Loucy (cell line): Measurements from ENCODE around the gene APOBEC3B.

Experiments
- CTCF ChIP-seq: fragments of 200-600 bp; sonication (generic); conservative IDR thresholded peaks from 2 replicates; pipeline ENCODE4 v1.5.1; 2014; ENCODE audit warnings: mild to moderate bottlenecking, antibody characterized with exemption, low read length
- EZH2phosphoT487 ChIP-seq: fragments of 200-600 bp; IDR thresholded peaks from 2 replicates; pipeline ENCODE4 v1.6.1; 2018; ENCODE audit warnings: antibody characterized with exemption, mild to moderate bottlenecking, moderate library complexity, borderline replicate concordance

DNA sequence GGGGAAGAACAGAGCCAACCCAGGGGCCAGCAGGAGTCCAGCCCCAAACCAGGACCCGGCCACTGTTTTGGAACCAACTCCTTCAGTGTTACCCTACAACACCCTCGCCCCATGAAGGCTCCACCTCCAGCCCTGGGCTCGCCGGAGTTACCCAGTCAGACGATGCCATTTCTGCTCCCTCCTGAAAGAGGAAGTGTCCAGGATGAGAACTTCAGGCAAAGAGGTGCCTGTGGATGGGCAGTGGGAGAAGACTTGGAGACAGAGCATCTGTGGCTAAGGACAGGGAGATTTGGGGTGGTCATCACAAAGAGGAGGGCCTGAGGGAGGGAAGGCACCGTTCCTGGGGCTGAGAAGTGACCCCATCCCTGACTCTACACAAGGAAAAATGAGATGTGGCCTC lies 14.0 kb downstream of the APOBEC3B start:
- TF ChIP-seq CTCF (no peak), EZH2phosphoT487 (no peak)
